SK-N-SH (cell line): ENCODE measurements around the gene FOXF1. TPM values are rescaled to one million over a fixed set of nuclear protein-coding genes. Genes with fewer than 3 reads are reported as not detected.

Experiments
- CTCF ChIA-PET: fragments of 300-600, 350-600 bp; formaldehyde crosslinking; extraction: SDS; loops from one replicate; lab custom pipeline; 2021; lab: Yijun Ruan, JAX
- POLR2A ChIA-PET: fragments of 350-600 bp; sonication (Branson Sonifier 250); formaldehyde crosslinking; extraction: SDS; loops from one replicate; lab custom pipeline; 2020; ENCODE audit warnings: antibody characterized with exemption, inconsistent platforms; lab: Yijun Ruan, JAX
- DNase-seq: peaks from one replicate; pipeline ENCODE4 v3.0.0; 2012
- H2AFZ ChIP-seq: fragments of 200-600 bp; sonication (generic); 2 replicates; pipeline ENCODE4 v1.8.1; 2016; ENCODE audit warnings: antibody characterized with exemption, mild to moderate bottlenecking, low read depth
- H3F3A ChIP-seq: fragments of 200-600 bp; sonication (generic); replicated peaks from 2 replicates; pipeline ENCODE3; 2016; ENCODE audit warnings: antibody characterized with exemption, mild to moderate bottlenecking; ENCODE audit not compliant: insufficient read depth
- H3K27ac ChIP-seq, 2 experiments: fragments of 200-500 bp in 1 of 2; fragments of 200-600 bp in 1 of 2; sonication (Bioruptor generic) in 1 of 2; sonication (generic), shearing (Covaris generic) in 1 of 2; 2 replicates each; pipeline versions ENCODE4 v1.5.1 to v1.6.1; 2014 to 2016; ENCODE audit warnings: low read depth in 2 of 2, inconsistent platforms in 1 of 2, low read length in 1 of 2, mild to moderate bottlenecking in 1 of 2, mixed read lengths in 1 of 2
- H3K27me3 ChIP-seq: fragments of 200-600 bp; sonication (generic), shearing (Covaris generic); 2 replicates; pipeline ENCODE4 v1.6.1; 2016; ENCODE audit warnings: mixed run types; ENCODE audit not compliant: insufficient read depth
- H3K36me3 ChIP-seq, 2 experiments: fragments of 200-500 bp in 1 of 2; fragments of 200-600 bp in 1 of 2; sonication (Bioruptor generic) in 1 of 2; sonication (generic) in 1 of 2; replicated peaks in 1 of 2; 2 replicates each; pipeline versions ENCODE3 to v1.5.1; 2014 to 2016; ENCODE audit warnings: low read length in 1 of 2, mild to moderate bottlenecking in 1 of 2; ENCODE audit not compliant: insufficient read depth in 2 of 2, control insufficient read depth in 1 of 2
- H3K4me1 ChIP-seq, 2 experiments: fragments of 200-500 bp in 1 of 2; fragments of 200-600 bp in 1 of 2; sonication (Bioruptor generic) in 1 of 2; sonication (generic), shearing (Covaris generic) in 1 of 2; 2 replicates each; pipeline versions ENCODE4 v1.5.1 to v1.6.1; 2014 to 2016; ENCODE audit warnings: low read depth in 1 of 2, low read length in 1 of 2, mixed run types in 1 of 2; ENCODE audit not compliant: insufficient read depth in 2 of 2, control insufficient read depth in 1 of 2
- H3K4me2 ChIP-seq: fragments of 200-600 bp; sonication (generic), shearing (Covaris generic); 2 replicates; pipeline ENCODE4 v1.6.1; 2017; ENCODE audit warnings: mixed run types
- H3K4me3 ChIP-seq, 2 experiments: fragments of 200-500 bp in 1 of 2; fragments of 200-600 bp in 1 of 2; sonication (Bioruptor generic) in 1 of 2; sonication (generic), shearing (Covaris generic) in 1 of 2; 2 replicates each; pipeline versions ENCODE4 v1.5.1 to v1.8.1; 2014 to 2016; ENCODE audit warnings: low read depth in 2 of 2, inconsistent platforms in 1 of 2, low read length in 1 of 2, mild to moderate bottlenecking in 1 of 2, mixed read lengths in 1 of 2, moderate library complexity in 1 of 2
- H3K79me2 ChIP-seq: fragments of 200-600 bp; sonication (generic); 2 replicates; pipeline ENCODE4 v1.8.1; 2017; ENCODE audit warnings: mild to moderate bottlenecking; ENCODE audit not compliant: insufficient read depth
- H3K9ac ChIP-seq: fragments of 200-600 bp; sonication (generic); 2 replicates; pipeline ENCODE4 v1.6.1; 2017; ENCODE audit warnings: mixed run types
- H3K9me2 ChIP-seq: fragments of 200-600 bp; sonication (generic); 2 replicates; pipeline ENCODE4 v1.6.1; 2017; ENCODE audit warnings: mixed run types
- H3K9me3 ChIP-seq: fragments of 200-600 bp; sonication (generic); 2 replicates; pipeline ENCODE4 v1.6.1; 2017; ENCODE audit warnings: mixed run types, mild to moderate bottlenecking, moderate library complexity
- H4K20me1 ChIP-seq: fragments of 200-600 bp; sonication (generic); 2 replicates; pipeline ENCODE4 v1.6.1; 2017; ENCODE audit warnings: mild to moderate bottlenecking, mixed run types; ENCODE audit not compliant: insufficient read depth
- CHD2 ChIP-seq: fragments of 150-350 bp; IDR thresholded peaks from 2 replicates; pipeline ENCODE4 v1.6.1; 2018; ENCODE audit warnings: low read length; ENCODE audit not compliant: partially characterized antibody
- ELF1 ChIP-seq: IDR thresholded peaks from 2 replicates; pipeline ENCODE4 v1.4.0; 2012
- EZH2phosphoT487 ChIP-seq: fragments of 200-600 bp; sonication (generic); IDR thresholded peaks from 2 replicates; pipeline ENCODE4 v1.6.1; 2017; ENCODE audit warnings: low read depth, mixed run types, mild to moderate bottlenecking, antibody characterized with exemption, moderate library complexity, borderline replicate concordance
- FOSL2 ChIP-seq: IDR thresholded peaks from 2 replicates; pipeline ENCODE4 v1.4.0; 2012; ENCODE audit warnings: low read depth, mild to moderate bottlenecking, moderate library complexity, borderline replicate concordance
- GATA2 ChIP-seq: sonication (generic); formaldehyde crosslinking; IDR thresholded peaks from 2 replicates; pipeline ENCODE4 v1.5.0; 2020; ENCODE audit warnings: mild to moderate bottlenecking, missing genetic modification reagents
- IRF3 ChIP-seq: fragments of 150-350 bp; IDR thresholded peaks from 2 replicates; pipeline ENCODE4 v1.6.1; 2016; ENCODE audit warnings: mild to moderate bottlenecking, low read depth, low read length
- JUND ChIP-seq: IDR thresholded peaks from 2 replicates; pipeline ENCODE4 v1.4.0; 2012
- MAX ChIP-seq: IDR thresholded peaks from 2 replicates; pipeline ENCODE4 v1.4.0; 2012; ENCODE audit warnings: low read depth
- MEF2A ChIP-seq: IDR thresholded peaks from 2 replicates; pipeline ENCODE4 v1.4.0; 2012; ENCODE audit warnings: low read depth, borderline replicate concordance
- POLR2AphosphoS5 ChIP-seq: IDR thresholded peaks from 2 replicates; pipeline ENCODE4 v1.6.1; 2012; ENCODE audit warnings: low read depth, low read length
- RCOR1 ChIP-seq: fragments of 150-350 bp; IDR thresholded peaks from 2 replicates; pipeline ENCODE4 v1.6.1; 2017; ENCODE audit warnings: antibody characterized with exemption, low read length
- RFX5 ChIP-seq: IDR thresholded peaks from 2 replicates; pipeline ENCODE4 v1.6.1; 2012; ENCODE audit warnings: mild to moderate bottlenecking, improper control_type of control experiment, low read length
- SIN3A ChIP-seq: IDR thresholded peaks from 2 replicates; pipeline ENCODE4 v1.6.1; 2012; ENCODE audit warnings: low read depth, mild to moderate bottlenecking, low read length, moderate library complexity, borderline replicate concordance
- USF2 ChIP-seq: fragments of 150-350 bp; IDR thresholded peaks from 2 replicates; pipeline ENCODE4 v1.6.1; 2017; ENCODE audit warnings: antibody characterized with exemption, low read length, low read depth, borderline replicate concordance
- WGBS: methylation state at CpG from one replicate; pipeline ENCODE4 v1.1.6; 2017; ENCODE audit warnings: low lambda C conversion rate; 5-methylcytosine and 5-hydroxymethylcytosine counted together
- polyA plus RNA-seq, 3 experiments: library from polyadenylated mRNA; depleted of rRNA; stranded (reverse); fragments of >200 nt; gene quantifications; 2 replicates each; pipeline ENCODE4 v1.2.3, GENCODE V29; 2012
- TF ChIP-seq, protein P1 (sequence below): IDR thresholded peaks from 2 replicates; pipeline ENCODE4 v1.6.1; 2012; ENCODE audit warnings: mild to moderate bottlenecking, low read depth, low read length, moderate library complexity

FOXF1 gene
- polyA plus RNA-seq, 1 of the 3 experiments (the other 2 are of a cell fraction): 0.02 TPM

GRCh38 chr16:86545481-86545880 is 35.2 kb downstream of the FOXF1 start:
- H3K4me3 ChIP-seq: no peak overlapping the region
- H4K20me1 ChIP-seq: no peaks in the 10 kb centered on the region
- no peak overlapping the region for H2AFZ ChIP-seq
- H3K9me3 ChIP-seq: no peaks in the 10 kb centered on the region
- WGBS: 54% methylated on average over 5 of the region's 12 CpGs
- ChIA-PET CTCF (no interaction called here), POLR2A (interaction anchor here (0.7 kb wide), 1 partner anchor 95 kb away, joined by 3 read pairs; no protein-coding TSS in a partner anchor)
- H3K36me3 ChIP-seq: peaks cover 17 to 65% of the 10 kb centered on the region in 2 experiments
- TF ChIP-seq USF2: no peak
- no peak for TF ChIP-seq IRF3
- TF ChIP-seq FOSL2: no peak
- TF ChIP-seq RCOR1: no peak
- no peak for TF ChIP-seq JUND
- no peak for TF ChIP-seq GATA2
- TF ChIP-seq POLR2AphosphoS5: no peak
- no peak for TF ChIP-seq EZH2phosphoT487
- no peak for TF ChIP-seq MEF2A
- no peak for TF ChIP-seq RFX5
- TF ChIP-seq MAX: no peak
- no peak overlapping the region for H3K9ac ChIP-seq
- H3K9me2 ChIP-seq: no peaks in the 10 kb centered on the region
- H3K4me1 ChIP-seq: no peaks in the 10 kb centered on the region
- H3K27me3 ChIP-seq: no peaks in the 10 kb centered on the region
- H3K27ac ChIP-seq: no peak overlapping the region
- DNase-seq: no peak
- no peaks in the 10 kb centered on the region for H3K79me2 ChIP-seq
- peaks cover 4% of the 10 kb centered on the region for H3F3A ChIP-seq
- no peak overlapping the region for H3K4me2 ChIP-seq

GRCh38 chr16:86545954-86546637 is 35.8 kb downstream of the FOXF1 start:
- no peaks in the 10 kb centered on the region for H3K79me2 ChIP-seq
- H3K4me1 ChIP-seq: no peaks in the 10 kb centered on the region
- H3K9me2 ChIP-seq: no peaks in the 10 kb centered on the region
- H3K9me3 ChIP-seq: no peaks in the 10 kb centered on the region
- peaks cover 4% of the 10 kb centered on the region for H3F3A ChIP-seq
- 93% methylated on average over 19 of the region's 19 CpGs for WGBS
- no peak for DNase-seq
- TF ChIP-seq SIN3A (no peak), CHD2 (no peak), ELF1 (no peak)
- TF ChIP-seq, protein P1, sequence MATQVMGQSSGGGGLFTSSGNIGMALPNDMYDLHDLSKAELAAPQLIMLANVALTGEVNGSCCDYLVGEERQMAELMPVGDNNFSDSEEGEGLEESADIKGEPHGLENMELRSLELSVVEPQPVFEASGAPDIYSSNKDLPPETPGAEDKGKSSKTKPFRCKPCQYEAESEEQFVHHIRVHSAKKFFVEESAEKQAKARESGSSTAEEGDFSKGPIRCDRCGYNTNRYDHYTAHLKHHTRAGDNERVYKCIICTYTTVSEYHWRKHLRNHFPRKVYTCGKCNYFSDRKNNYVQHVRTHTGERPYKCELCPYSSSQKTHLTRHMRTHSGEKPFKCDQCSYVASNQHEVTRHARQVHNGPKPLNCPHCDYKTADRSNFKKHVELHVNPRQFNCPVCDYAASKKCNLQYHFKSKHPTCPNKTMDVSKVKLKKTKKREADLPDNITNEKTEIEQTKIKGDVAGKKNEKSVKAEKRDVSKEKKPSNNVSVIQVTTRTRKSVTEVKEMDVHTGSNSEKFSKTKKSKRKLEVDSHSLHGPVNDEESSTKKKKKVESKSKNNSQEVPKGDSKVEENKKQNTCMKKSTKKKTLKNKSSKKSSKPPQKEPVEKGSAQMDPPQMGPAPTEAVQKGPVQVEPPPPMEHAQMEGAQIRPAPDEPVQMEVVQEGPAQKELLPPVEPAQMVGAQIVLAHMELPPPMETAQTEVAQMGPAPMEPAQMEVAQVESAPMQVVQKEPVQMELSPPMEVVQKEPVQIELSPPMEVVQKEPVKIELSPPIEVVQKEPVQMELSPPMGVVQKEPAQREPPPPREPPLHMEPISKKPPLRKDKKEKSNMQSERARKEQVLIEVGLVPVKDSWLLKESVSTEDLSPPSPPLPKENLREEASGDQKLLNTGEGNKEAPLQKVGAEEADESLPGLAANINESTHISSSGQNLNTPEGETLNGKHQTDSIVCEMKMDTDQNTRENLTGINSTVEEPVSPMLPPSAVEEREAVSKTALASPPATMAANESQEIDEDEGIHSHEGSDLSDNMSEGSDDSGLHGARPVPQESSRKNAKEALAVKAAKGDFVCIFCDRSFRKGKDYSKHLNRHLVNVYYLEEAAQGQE: no peak
- ChIA-PET POLR2A (no interaction called here), CTCF (interaction anchor here (1.7 kb wide), 1 partner anchor 14 kb away, joined by 4 read pairs; no protein-coding TSS in a partner anchor)
- peaks cover 11 to 66% of the 10 kb centered on the region in 2 experiments for H3K36me3 ChIP-seq
- H4K20me1 ChIP-seq: no peaks in the 10 kb centered on the region
- H3K9ac ChIP-seq: no peak overlapping the region
- H3K27me3 ChIP-seq: no peaks in the 10 kb centered on the region
- no peak overlapping the region for H3K27ac ChIP-seq
- no peak overlapping the region for H3K4me2 ChIP-seq
- H2AFZ ChIP-seq: no peak overlapping the region
- no peak overlapping the region for H3K4me3 ChIP-seq
